HG03558 (cell line): ENCODE results near the gene GANC.

ENCODE experiments used
- ATAC-seq: cut with Tn5 transposase; IDR thresholded peaks from one replicate; pipeline ENCODE4 v1.9.1; 2021; ENCODE audit warnings: moderate number of reproducible peaks; ENCODE audit not compliant: unreplicated experiment; ENCODE audit errors: extremely low read depth

GANC gene

DNA sequence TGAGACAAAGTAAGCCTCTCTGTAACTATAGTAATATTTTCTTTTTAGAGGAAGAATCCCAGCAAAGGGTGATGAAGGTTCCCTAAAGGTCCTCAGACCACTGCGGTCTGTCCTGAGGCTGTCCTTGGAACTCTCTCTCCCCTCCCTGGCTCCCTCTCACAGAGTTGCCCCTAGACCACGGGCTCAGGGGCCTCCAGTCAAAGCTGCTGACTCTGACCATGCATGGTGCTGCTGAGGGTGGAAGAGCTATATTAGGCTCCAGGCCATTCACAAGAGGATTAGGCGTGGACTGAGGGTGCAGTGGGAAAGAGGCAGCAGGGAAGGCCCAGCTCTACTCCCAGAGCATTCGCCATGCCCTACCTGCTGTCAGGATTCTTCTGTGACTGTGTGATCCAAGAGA, 100.9 kb downstream of the GANC start:
- ATAC-seq: no peak

DNA sequence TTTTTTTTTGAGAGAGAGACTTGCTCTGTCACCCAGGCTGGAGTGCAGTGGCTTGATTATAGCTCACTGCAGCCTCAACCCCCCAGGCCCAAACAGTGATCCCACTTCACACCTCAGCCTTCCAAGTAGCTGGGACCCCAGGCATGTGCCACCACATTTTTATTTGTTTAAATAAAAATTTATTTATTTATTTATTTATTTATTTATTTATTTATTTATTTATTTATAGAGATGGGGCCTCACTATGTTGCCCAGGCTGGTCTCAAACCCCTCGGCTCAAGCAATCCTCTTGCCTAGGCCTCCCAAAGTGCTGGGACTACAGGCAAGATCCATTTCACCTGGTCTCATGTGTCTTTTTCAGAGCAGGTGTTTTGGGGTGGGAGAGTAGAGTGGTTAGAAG, 101.8 kb downstream of the GANC start:
- ATAC-seq: no peak

- no peak for ATAC-seq
These were observed 102.3 kb downstream of the GANC start for GRCh38 chr15:42375252-42375651.

- ATAC-seq: no peak
These were observed 102.9 kb downstream of the GANC start for GRCh38 chr15:42375941-42376340.

DNA sequence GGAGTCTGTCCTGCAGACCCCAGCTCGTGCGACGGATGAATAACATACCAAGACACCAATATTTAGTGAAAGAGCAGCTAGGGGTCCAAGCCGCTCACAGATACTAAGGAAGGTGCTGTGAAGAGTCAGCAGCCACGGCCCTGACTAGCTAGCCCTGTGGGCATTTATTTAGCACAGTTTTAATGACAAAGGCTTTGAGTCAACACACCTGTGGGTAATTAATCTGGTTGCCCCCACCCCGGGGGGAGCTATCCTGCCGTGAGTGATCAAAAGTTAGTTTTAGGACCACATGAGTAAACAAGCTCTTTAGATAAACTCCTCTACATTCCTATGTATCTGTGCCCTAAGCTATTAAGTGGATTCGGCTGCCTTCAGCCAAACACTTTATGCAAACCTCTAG, 105.0 kb downstream of the GANC start:
- no peak for ATAC-seq

GRCh38 chr15:42384597-42384996, 111.6 kb downstream of the GANC start:
- no peak for ATAC-seq

- no peak for ATAC-seq
These were observed 112.4 kb downstream of the GANC start for GRCh38 chr15:42385206-42385979.

- ATAC-seq: no peak
These were observed 113.1 kb downstream of the GANC start for GRCh38 chr15:42385980-42386700.

GRCh38 chr15:42387603-42388002, 114.6 kb downstream of the GANC start:
- ATAC-seq: no peak

GRCh38 chr15:42392309-42393024, 119.5 kb downstream of the GANC start:
- ATAC-seq: no peak

- ATAC-seq: no peak
These were observed 121.1 kb downstream of the GANC start for GRCh38 chr15:42394106-42394505.

DNA sequence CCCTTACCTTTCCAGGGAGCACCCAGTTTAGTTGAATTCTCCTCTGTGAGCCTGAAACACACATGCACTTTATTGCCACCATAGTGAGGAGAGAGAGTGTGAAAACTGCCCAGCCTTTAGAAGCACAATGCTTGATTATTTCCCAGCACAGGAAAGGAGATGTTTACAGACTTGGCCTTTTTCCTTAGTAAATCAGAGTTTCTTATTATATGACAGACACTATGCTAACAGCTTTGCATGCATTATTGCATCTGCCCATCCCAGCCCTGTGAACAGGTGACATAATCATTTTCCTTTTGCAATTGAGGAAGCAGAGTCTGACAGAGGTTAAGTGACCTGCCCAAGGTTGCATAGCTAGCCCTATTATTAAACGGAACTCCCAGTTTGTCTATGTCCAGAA, 122.8 kb downstream of the GANC start:
- ATAC-seq: no peak

DNA sequence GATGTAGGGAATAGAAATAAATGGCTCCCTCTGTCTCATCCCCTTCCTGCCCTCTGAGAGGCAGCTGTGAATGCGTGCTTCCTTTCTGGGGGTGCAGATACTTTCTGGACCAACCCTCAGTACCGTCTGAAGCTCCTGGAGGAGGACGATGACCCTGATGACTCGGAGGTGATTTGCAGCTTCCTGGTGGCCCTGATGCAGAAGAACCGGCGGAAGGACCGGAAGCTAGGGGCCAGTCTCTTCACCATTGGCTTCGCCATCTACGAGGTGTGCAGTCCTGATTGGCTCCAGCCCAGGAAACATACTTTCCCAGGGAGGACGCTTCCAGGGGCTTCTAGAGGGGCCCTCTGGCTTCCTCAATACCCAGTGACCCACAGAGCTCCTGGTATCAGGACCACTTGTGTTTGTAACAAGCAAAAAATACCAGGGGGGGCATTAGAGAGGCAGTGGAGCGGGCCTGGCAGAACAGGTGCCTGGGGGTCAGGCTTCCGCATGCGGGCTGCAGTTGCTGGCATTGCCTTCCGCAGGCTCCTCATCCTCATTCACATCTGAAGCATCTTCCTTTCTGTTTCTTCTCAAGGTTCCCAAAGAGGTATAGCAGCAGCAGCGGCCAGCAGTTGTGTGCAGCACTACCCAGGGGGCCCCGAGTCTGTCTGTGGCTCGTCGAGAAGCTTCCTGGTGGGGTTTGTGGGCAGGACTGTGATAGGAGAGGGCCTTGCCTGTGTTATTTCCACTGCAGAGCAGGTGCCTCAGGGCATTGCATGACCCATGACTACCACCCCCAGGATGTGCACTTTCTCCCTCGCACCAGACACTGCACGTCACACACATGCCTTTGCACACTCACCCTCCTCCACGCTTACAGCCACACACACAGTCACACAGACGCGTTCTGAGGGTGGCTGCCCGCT, 128.8 kb downstream of the GANC start:
- no peak for ATAC-seq

- no peak for ATAC-seq
These were observed 129.6 kb downstream of the GANC start for GRCh38 chr15:42402455-42403205.

- no peak for ATAC-seq
These were observed 130.4 kb downstream of the GANC start for GRCh38 chr15:42403389-42403788.

DNA sequence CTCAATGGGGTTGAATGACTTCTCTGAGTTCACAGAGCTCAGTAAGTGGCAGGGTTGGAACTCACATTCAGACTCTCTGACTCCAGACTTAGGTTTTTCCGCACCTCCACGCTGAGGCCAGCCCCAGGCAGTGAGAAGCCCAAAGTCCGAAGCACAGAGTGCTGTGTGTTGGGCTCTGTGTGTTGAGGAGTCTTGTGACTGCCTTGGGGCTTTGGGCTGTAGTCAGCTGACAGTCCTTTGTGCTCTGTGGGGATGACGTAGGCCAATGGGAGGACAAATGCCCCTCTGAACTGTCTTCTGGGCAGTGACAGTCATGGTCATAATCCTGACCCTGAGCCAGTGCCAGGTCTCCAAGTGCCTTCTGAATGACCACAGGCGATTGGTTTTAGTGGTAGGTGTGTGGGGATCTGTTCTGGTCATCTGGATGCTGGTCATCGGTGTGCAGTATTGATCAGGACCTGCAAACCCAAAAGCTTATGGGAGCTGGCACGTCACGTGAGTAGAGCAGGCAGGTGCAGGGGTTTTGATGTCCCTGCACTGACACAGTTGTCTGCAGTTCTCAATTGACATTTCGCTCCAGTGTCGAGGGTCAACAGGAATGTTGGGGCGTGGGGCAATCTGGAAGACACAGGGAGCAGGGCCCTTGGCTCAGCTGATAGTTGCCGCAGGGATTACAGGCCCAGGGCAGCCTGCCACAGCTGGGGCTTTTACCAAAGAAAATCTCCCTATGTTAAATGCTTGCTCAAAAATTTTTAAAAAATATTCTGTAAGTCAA, 131.6 kb downstream of the GANC start:
- no peak for ATAC-seq

- no peak for ATAC-seq
These were observed 133.0 kb downstream of the GANC start for GRCh38 chr15:42405863-42406482.
